Natural killer cell treated with Interleukin-12 subunit alpha and Interleukin-12 subunit beta and Interleukin-15 and Interleukin-18, amount 100 ng/mL, for 72 hours (primary cell): ENCODE measurements around the gene LITAFD. TPM values are rescaled to one million over a fixed set of nuclear protein-coding genes. Genes with fewer than 3 reads are reported as not detected.
"Not testable (repeated sequence)": the region's sequence is repeated elsewhere in the genome, so short reads cannot be mapped to it uniquely, and the experiment has no call there.

Experiments used
- ATAC-seq, 2 donors: fragments of 150-1000 bp; cut with Tn5 transposase in 1 of 2; sonication (Bioruptor Pico), chemical (Tn5 transposase) in 1 of 2; 2 replicates each; pipeline ENCODE4 v1.10.0; 2021
- DNase-seq: peaks from one replicate; pipeline ENCODE4 v3.0.0; 2022; ENCODE audit warnings: low spot score
- H3K27ac Mint-ChIP-seq, 2 donors: 1 replicate in 1 of 2; 2 replicates in 1 of 2; pipeline ENCODE4 v1.8.0; 2022; ENCODE audit warnings: mixed read lengths in 2 of 2, mild to moderate bottlenecking in 1 of 2, moderate library complexity in 1 of 2
- H3K27me3 Mint-ChIP-seq, 2 donors: 1 replicate in 1 of 2; 2 replicates in 1 of 2; pipeline ENCODE4 v1.8.0; 2022; ENCODE audit warnings: mixed read lengths in 2 of 2
- H3K36me3 Mint-ChIP-seq: one replicate; pipeline ENCODE4 v1.8.0; 2022; ENCODE audit warnings: mixed read lengths
- H3K4me1 Mint-ChIP-seq, 2 donors: 1 replicate in 1 of 2; 2 replicates in 1 of 2; pipeline ENCODE4 v1.8.0; 2022; ENCODE audit warnings: low read depth in 2 of 2, mixed read lengths in 2 of 2, mild to moderate bottlenecking in 1 of 2
- H3K4me3 Mint-ChIP-seq: one replicate; pipeline ENCODE4 v1.8.0; 2022; ENCODE audit warnings: mixed read lengths
- H3K9me3 Mint-ChIP-seq: 2 replicates; pipeline ENCODE4 v1.8.0; 2022; ENCODE audit warnings: mixed read lengths
- total RNA-seq, 2 donors: library from RNA; stranded (reverse); gene quantifications; one replicate each; pipeline ENCODE4 v1.2.3, GENCODE V29; 2022

The LITAFD gene
- total RNA-seq, 2 donors from 2014 or later = not detected

DNA sequence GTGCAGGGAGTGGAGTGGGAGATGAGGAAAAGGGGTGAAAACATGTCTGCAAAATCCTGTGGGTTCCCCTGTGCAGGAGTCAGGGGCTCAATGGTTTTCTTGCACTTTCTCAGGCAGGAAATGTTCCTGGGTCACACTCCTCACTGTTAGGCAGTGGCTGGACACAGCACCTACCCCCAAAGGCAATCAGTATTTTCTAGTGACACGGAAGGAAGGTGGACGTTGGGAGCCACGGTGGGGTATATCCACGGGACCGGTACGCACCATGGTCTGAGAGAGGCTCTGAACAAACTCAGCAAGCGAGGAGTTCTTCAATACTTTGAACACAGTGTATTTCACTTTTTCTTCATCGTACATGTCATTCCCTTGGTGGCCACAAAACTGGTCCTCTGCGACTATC is 20.9 kb downstream of the LITAFD start:
- Mint-ChIP-seq H3K36me3 (peaks cover 32% of the 10 kb centered on the region), H3K4me3 (no peak overlapping the region), H3K27me3 (no peaks in the 10 kb centered on the region), H3K9me3 (no peaks in the 10 kb centered on the region), H3K27ac (no peak overlapping the region), H3K4me1 (peaks cover 3 to 4% of the 10 kb centered on the region in 2 donors)
- DNase-seq (no peak), ATAC-seq (no peak)

DNA sequence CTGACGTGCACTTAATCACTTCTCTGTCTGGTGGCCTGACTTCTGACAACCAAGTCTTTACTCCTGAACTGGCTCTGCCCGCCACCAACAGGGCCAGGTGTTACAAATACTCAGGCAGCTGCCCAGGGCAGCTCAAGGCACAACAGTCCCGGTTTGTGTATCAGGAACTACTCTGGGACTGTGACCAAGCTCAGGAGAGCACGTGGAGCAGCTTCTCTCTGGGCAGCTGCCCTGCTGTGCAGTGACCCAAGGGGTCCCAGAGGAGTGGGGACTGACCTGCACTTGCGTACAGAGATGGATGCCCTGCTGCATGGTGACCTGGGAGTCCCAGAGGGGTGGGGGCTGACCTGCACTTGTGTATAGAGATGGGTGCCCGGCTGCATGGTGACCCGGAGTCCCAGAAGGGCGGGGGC is 21.9 kb downstream of the LITAFD start:
- Mint-ChIP-seq H3K9me3 (no peaks in the 10 kb centered on the region), H3K27me3 (no peaks in the 10 kb centered on the region), H3K27ac (no peak overlapping the region), H3K36me3 (peaks cover 33% of the 10 kb centered on the region), H3K4me3 (no peak overlapping the region), H3K4me1 (peaks cover 4 to 5% of the 10 kb centered on the region in 2 donors)
- DNase-seq (no peak), ATAC-seq (peak in 1 of 2 donors; percentile 41)

- no peak for DNase-seq
- no peaks in the 10 kb centered on the region for H3K9me3 Mint-ChIP-seq
- no peak overlapping the region for H3K4me3 Mint-ChIP-seq
- H3K4me1 Mint-ChIP-seq = peaks cover 7 to 8% of the 10 kb centered on the region in 2 donors
- no peak for ATAC-seq
- H3K27ac Mint-ChIP-seq = no peak overlapping the region
- H3K36me3 Mint-ChIP-seq = peaks cover 30% of the 10 kb centered on the region
- H3K27me3 Mint-ChIP-seq = no peaks in the 10 kb centered on the region
Observed at GRCh38 chr16:8905168-8905762, 23.1 kb downstream of the LITAFD start.

DNA sequence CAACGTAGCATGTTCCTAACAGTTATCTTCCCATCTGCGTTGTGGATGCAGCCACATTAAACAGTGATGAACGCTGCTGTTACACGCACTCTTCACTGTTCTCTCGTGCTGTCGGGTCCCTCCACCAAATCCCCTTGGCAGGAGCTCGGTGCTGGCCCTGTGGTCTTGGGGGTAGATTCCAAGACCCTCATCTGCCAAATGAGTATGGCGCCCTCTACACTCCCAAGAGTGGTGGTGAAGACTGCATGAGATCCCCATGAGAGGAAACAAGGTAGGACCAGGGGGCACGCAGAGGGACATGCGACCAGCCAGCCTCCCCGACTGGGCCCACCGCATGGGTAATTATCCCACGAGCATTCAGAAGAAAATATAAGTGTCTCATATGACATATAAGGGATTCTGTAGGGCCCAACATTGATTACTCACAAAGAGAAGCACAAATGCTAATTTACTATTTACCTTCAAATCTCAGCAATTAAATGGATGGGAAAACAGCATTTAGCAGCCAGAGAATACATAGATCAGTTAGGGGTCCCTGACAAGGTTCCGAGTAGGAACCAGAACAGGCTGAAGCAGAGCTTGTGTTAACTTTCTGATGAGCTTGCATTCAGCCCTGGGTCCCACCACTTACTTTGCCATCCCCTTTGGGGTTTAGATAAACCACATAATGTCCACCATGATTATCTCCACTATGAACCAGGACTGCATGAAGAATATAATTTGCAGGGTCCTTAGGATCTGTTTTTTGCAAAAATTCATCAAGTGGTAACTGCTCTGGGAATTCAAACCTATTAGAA is 23.8 kb downstream of the LITAFD start:
- no peak for ATAC-seq
- no peak for DNase-seq
- no peak overlapping the region for H3K4me3 Mint-ChIP-seq
- H3K27me3 Mint-ChIP-seq = no peaks in the 10 kb centered on the region
- H3K4me1 Mint-ChIP-seq = peaks cover 14 to 15% of the 10 kb centered on the region in 2 donors
- H3K36me3 Mint-ChIP-seq = peaks cover 30% of the 10 kb centered on the region
- H3K27ac Mint-ChIP-seq = no peak overlapping the region
- H3K9me3 Mint-ChIP-seq = no peaks in the 10 kb centered on the region

DNA sequence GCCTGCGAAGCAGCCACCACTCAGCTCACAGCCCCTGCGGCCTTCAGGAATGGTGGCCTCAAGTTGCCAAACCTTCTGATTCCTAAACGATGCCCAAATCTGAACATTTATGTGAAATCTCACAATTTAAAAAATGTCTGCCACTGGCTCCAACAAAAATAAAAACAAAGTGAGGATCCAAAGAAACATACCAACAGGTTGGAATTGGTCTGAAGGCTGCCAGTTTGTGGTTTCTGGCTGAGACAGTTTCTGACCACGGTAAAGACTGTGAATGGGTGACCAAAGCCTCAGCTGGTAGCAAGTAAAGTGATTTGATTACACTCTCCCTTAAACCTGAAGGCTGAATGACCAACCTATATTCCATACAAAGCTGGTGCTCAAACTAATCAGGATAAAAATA is 24.9 kb downstream of the LITAFD start:
- H3K27ac Mint-ChIP-seq = peak overlapping the region in 1 of 2 donors; percentile 41
- DNase-seq = no peak
- H3K36me3 Mint-ChIP-seq = peaks cover 26% of the 10 kb centered on the region
- peaks cover 19 to 20% of the 10 kb centered on the region in 2 donors for H3K4me1 Mint-ChIP-seq
- H3K4me3 Mint-ChIP-seq = no peak overlapping the region
- ATAC-seq = no peak
- no peaks in the 10 kb centered on the region for H3K9me3 Mint-ChIP-seq
- no peaks in the 10 kb centered on the region for H3K27me3 Mint-ChIP-seq

DNA sequence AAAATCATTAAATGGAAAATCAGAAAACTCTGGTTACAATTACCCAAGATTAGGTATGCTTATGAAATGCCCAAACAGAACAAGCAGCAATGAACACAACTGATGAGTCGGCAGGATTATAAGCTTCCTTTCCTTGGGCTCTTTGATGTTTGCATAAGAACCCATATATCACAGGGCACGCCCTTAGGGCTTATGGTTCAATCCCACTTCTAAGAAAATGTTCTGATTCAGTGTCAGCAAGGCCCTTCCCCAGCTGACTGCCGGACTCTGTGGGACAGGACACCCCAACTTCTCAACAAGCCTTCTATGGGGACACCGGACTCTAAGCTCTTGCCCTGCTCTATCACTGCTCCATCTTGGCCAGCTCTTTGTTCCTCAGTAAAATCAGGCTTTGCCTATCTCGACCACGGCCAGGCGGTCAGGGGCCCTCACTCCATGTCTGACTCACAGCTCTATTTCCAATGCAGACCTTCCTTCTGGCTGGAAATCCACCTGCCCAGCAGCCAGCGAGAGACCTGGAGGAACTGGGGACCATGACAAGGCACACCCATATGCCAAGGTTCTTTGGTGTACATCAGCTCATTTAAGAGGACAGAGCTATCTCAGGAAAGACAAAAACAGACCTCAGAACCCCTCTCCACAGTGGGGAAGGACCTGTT is 26.8 kb downstream of the LITAFD start:
- Mint-ChIP-seq H3K9me3 (no peaks in the 10 kb centered on the region), H3K27me3 (no peaks in the 10 kb centered on the region), H3K4me1 (peaks cover 20 to 27% of the 10 kb centered on the region in 2 donors), H3K36me3 (peaks cover 26% of the 10 kb centered on the region), H3K27ac (peak overlapping the region in 1 of 2 donors; percentile 42), H3K4me3 (no peak overlapping the region)
- ATAC-seq (no peak), DNase-seq (no peak)

GRCh38 chr16:8910811-8911210 is 28.7 kb downstream of the LITAFD start:
- H3K4me1 Mint-ChIP-seq = peaks cover 34 to 39% of the 10 kb centered on the region in 2 donors
- no peak for DNase-seq

GRCh38 chr16:8912793-8913192 is 30.6 kb downstream of the LITAFD start:
- Mint-ChIP-seq H3K9me3 (no peaks in the 10 kb centered on the region), H3K27ac (no peak overlapping the region)

More at GRCh38 chr16:8910811-8911210, 28.7 kb downstream of the LITAFD start:
- Mint-ChIP-seq H3K9me3 (no peaks in the 10 kb centered on the region), H3K36me3 (peaks cover 28% of the 10 kb centered on the region), H3K27ac (peak overlapping the region in 1 of 2 donors; percentile 47), H3K27me3 (no peaks in the 10 kb centered on the region), H3K4me3 (no peak overlapping the region)
- no peak for ATAC-seq

DNA sequence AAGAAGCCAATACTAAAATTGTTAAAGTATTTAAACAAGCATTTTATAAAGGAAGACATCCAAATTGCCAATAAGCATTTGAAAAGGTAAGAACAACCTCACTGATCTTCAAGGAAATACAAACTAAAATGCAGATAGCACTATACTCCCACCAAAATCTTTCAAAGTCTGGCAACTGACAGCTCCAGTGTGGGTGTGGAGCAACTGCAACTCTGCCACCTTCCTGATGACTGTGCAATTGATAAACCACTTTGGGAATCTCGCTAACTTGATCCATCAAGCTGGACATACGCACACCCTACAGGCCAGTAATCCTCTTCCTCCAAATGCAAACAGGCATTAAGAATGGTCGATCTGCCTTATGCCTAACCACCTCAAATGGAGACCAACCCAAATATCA is 31.9 kb downstream of the LITAFD start:
- no peak overlapping the region for H3K4me3 Mint-ChIP-seq
- DNase-seq (no peak), ATAC-seq (no peak)
- no peaks in the 10 kb centered on the region for H3K9me3 Mint-ChIP-seq
- H3K36me3 Mint-ChIP-seq = peaks cover 27% of the 10 kb centered on the region
- peaks cover 40 to 45% of the 10 kb centered on the region in 2 donors for H3K4me1 Mint-ChIP-seq
- no peaks in the 10 kb centered on the region for H3K27me3 Mint-ChIP-seq
- no peak overlapping the region for H3K27ac Mint-ChIP-seq

More at GRCh38 chr16:8912793-8913192, 30.6 kb downstream of the LITAFD start:
- DNase-seq (no peak), ATAC-seq (no peak)
- Mint-ChIP-seq H3K27me3 (no peaks in the 10 kb centered on the region), H3K4me1 (peaks cover 41 to 42% of the 10 kb centered on the region in 2 donors), H3K36me3 (peaks cover 32% of the 10 kb centered on the region), H3K4me3 (no peak overlapping the region)

DNA sequence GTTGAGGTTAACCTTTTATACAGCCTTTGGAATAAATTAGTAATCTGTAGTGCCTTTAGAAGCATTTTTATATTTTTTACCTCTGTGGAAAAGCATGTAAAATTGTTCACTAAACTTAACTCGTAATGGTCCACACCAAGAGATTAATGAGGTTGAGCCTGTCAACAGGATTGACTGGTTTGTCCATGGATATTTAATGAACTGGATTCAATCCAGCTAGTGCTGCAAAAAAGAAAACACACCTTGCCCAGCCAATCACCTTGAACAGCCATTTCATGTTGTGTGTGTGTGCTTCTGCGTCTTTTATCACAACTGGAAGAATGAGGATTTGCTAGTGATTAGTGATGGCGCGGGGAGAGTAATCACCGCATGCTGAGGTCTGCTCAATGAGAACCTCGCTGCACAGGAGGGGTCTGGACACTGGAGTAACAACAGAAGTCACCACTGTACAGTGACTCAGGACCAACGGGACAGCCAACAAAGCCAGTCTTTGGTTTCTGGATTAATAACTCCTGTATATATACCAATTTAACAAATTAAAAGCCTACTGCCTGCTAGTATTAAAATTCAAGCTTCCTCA is 33.7 kb downstream of the LITAFD start:
- no peak overlapping the region for H3K27ac Mint-ChIP-seq

GRCh38 chr16:8916541-8917225 is 34.5 kb downstream of the LITAFD start:
- Mint-ChIP-seq H3K27me3 (no peaks in the 10 kb centered on the region), H3K4me3 (no peak overlapping the region), H3K36me3 (peaks cover 19% of the 10 kb centered on the region), H3K4me1 (peaks cover 35 to 39% of the 10 kb centered on the region in 2 donors), H3K27ac (no peak overlapping the region), H3K9me3 (no peaks in the 10 kb centered on the region)
- no peak for DNase-seq
- ATAC-seq = no peak

More for the DNA sequence above, 33.7 kb downstream of the LITAFD start:
- Mint-ChIP-seq H3K4me1 (peaks cover 42 to 46% of the 10 kb centered on the region in 2 donors), H3K4me3 (no peak overlapping the region), H3K9me3 (no peaks in the 10 kb centered on the region), H3K27me3 (no peaks in the 10 kb centered on the region), H3K36me3 (peaks cover 27% of the 10 kb centered on the region)
- no peak for ATAC-seq
- no peak for DNase-seq

DNA sequence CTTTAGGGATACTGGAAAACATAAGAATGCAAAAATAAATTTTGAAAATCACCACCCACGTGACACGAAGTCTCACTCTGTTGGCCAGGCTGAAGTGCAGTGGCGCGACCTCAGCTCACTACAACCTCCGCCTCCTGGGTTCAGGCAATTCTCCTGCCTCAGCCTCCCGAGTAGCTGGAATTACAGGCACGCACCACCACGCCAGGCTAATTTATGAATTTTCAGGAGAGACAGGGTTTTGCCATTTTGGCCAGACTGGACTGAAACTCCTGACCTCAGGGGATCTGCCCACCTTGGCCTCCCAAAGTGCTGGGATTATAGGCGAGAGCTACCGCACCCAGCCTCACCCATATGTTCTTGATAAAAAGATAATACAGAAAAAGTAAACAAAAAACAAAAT is 35.2 kb downstream of the LITAFD start:
- H3K27me3 Mint-ChIP-seq, ATAC-seq, DNase-seq, H3K4me3 Mint-ChIP-seq, H3K9me3 Mint-ChIP-seq, H3K27ac Mint-ChIP-seq: not testable (repeated sequence)
- Mint-ChIP-seq H3K36me3 (peaks cover 19% of the 10 kb centered on the region), H3K4me1 (peaks cover 35 to 39% of the 10 kb centered on the region in 2 donors)
